Anterior cingulate cortex (tissue), 58 donors: ENCODE results near the gene ARHGAP26.
A peak's percentile ranks its signal among the peaks of the same experiment; 100 is the strongest.
"Not testable (repeated sequence)": the region's sequence is repeated elsewhere in the genome, so short reads cannot be mapped to it uniquely, and the experiment has no call there.

Source experiments
- DNase-seq, 58 donors: peaks; one replicate each; lab custom pipeline; 2025; lab: John Stamatoyannopoulos, UW

Gene ARHGAP26

GRCh38 chr5:143115381-143115780, 345.2 kb downstream of the ARHGAP26 start:
- no peak for DNase-seq

- DNase-seq, result peak in 5 of 58 donors; percentile 3 to 57 (median 25)
Measured at GRCh38 chr5:143116814-143117213, 346.6 kb downstream of the ARHGAP26 start.

- no peak for DNase-seq
Measured at GRCh38 chr5:143117821-143118220, 347.6 kb downstream of the ARHGAP26 start.

- no peak for DNase-seq
Measured at GRCh38 chr5:143118222-143118621, 348.0 kb downstream of the ARHGAP26 start.

GRCh38 chr5:143118818-143119217, 348.6 kb downstream of the ARHGAP26 start:
- not testable (repeated sequence) for DNase-seq

GRCh38 chr5:143119291-143119769, 349.2 kb downstream of the ARHGAP26 start:
- DNase-seq, result no peak

- DNase-seq, result no peak
Measured at GRCh38 chr5:143119881-143120341, 349.7 kb downstream of the ARHGAP26 start.

- DNase-seq, result no peak
Measured at GRCh38 chr5:143120460-143121134, 350.4 kb downstream of the ARHGAP26 start.

GRCh38 chr5:143121135-143121475, 350.9 kb downstream of the ARHGAP26 start:
- no peak for DNase-seq

GRCh38 chr5:143124593-143124992, 354.4 kb downstream of the ARHGAP26 start:
- no peak for DNase-seq

GRCh38 chr5:143126174-143127019, 356.2 kb downstream of the ARHGAP26 start:
- no peak for DNase-seq

- DNase-seq, result no peak
Measured at GRCh38 chr5:143128412-143129071, 358.4 kb downstream of the ARHGAP26 start.

GRCh38 chr5:143129203-143129602, 359.0 kb downstream of the ARHGAP26 start:
- DNase-seq, result no peak

- DNase-seq, result no peak
Measured at GRCh38 chr5:143129910-143130612, 359.9 kb downstream of the ARHGAP26 start.

GRCh38 chr5:143130613-143131305, 360.6 kb downstream of the ARHGAP26 start:
- DNase-seq, result no peak

- peak in 1 of 58 donors; percentile 5 for DNase-seq
Measured at GRCh38 chr5:143131972-143132371, 361.8 kb downstream of the ARHGAP26 start.

GRCh38 chr5:143132739-143133138, 362.6 kb downstream of the ARHGAP26 start:
- no peak for DNase-seq

- DNase-seq, result no peak
Measured at GRCh38 chr5:143133721-143134120, 363.5 kb downstream of the ARHGAP26 start.

GRCh38 chr5:143134269-143134668, 364.1 kb downstream of the ARHGAP26 start:
- DNase-seq, result no peak

- no peak for DNase-seq
Measured at GRCh38 chr5:143134900-143135299, 364.7 kb downstream of the ARHGAP26 start.
